SK-N-SH treated with all-trans-retinoic acid at 6 μM for 48 hours (cell line): ENCODE data around the gene SREBF1.

Source experiments
- ARNTL ChIP-seq: fragments of 450-650 bp; formaldehyde crosslinking; IDR thresholded peaks from 2 replicates; pipeline ENCODE4 v1.5.0; 2020; ENCODE audit warnings: low read depth, mild to moderate bottlenecking, moderate library complexity, borderline replicate concordance
- CREB5 ChIP-seq: fragments of 250-450 bp; sonication (Bioruptor Pico); IDR thresholded peaks from 2 replicates; pipeline ENCODE4 v1.5.1; 2020; ENCODE audit warnings: low read depth, mild to moderate bottlenecking, moderate library complexity
- CSRNP3 ChIP-seq: fragments of 250-450 bp; sonication (Bioruptor Pico); IDR thresholded peaks from 2 replicates; pipeline ENCODE4 v1.5.1; 2021; ENCODE audit warnings: mild to moderate bottlenecking, moderate library complexity
- ESRRG ChIP-seq: fragments of 250-450 bp; sonication (Bioruptor Pico); IDR thresholded peaks from 2 replicates; pipeline ENCODE4 v1.6.1; 2021; ENCODE audit warnings: mild to moderate bottlenecking
- ISL1 ChIP-seq: fragments of 250-450 bp; sonication (Bioruptor Pico); IDR thresholded peaks from 2 replicates; pipeline ENCODE4 v2.1.2; 2022; ENCODE audit warnings: mild to moderate bottlenecking, moderate library complexity
- PATZ1 ChIP-seq: fragments of 250-450 bp; sonication (Bioruptor Pico); IDR thresholded peaks from 2 replicates; pipeline ENCODE4 v1.8.0; 2020; ENCODE audit warnings: mild to moderate bottlenecking, moderate library complexity, borderline replicate concordance
- POU6F1 ChIP-seq: fragments of 250-450 bp; sonication (Bioruptor Pico); IDR thresholded peaks from 2 replicates; pipeline ENCODE4 v1.8.0; 2021; ENCODE audit warnings: low read depth, mild to moderate bottlenecking, moderate library complexity, borderline replicate concordance
- PPARA ChIP-seq: fragments of 250-450 bp; sonication (Bioruptor Pico); IDR thresholded peaks from 2 replicates; pipeline ENCODE4 v1.5.0; 2020; ENCODE audit warnings: mild to moderate bottlenecking, borderline replicate concordance
- SNAI2 ChIP-seq: fragments of 250-450 bp; sonication (Bioruptor Pico); IDR thresholded peaks from 2 replicates; pipeline ENCODE4 v1.5.0; 2020; ENCODE audit warnings: mild to moderate bottlenecking, moderate library complexity
- TSHZ2 ChIP-seq: fragments of 250-450 bp; sonication (Bioruptor Pico); IDR thresholded peaks from 2 replicates; pipeline ENCODE4 v1.5.0; 2020; ENCODE audit warnings: mild to moderate bottlenecking, moderate library complexity
- ZC3H10 ChIP-seq: fragments of 250-450 bp; sonication (Bioruptor Pico); IDR thresholded peaks from 2 replicates; pipeline ENCODE4 v1.5.1; 2021; ENCODE audit warnings: mild to moderate bottlenecking, moderate library complexity
- ZFP3 ChIP-seq: fragments of 250-450 bp; sonication (Bioruptor Pico); IDR thresholded peaks from 2 replicates; pipeline ENCODE4 v1.5.0; 2020; ENCODE audit warnings: mild to moderate bottlenecking, moderate library complexity
- ZFP30 ChIP-seq: fragments of 450-650 bp; formaldehyde crosslinking; IDR thresholded peaks from 2 replicates; pipeline ENCODE4 v1.5.0; 2022; ENCODE audit warnings: mild to moderate bottlenecking, moderate library complexity

- no peak for TF ChIP-seq CSRNP3 (CRISPR knock-in tag)
- no peak for TF ChIP-seq SNAI2
- no peak for TF ChIP-seq ARNTL (CRISPR knock-in tag)
- TF ChIP-seq PATZ1 (CRISPR knock-in tag) = no peak
- TF ChIP-seq PPARA (CRISPR knock-in tag) = no peak
- TF ChIP-seq ZFP30 (CRISPR knock-in tag) = no peak
- no peak for TF ChIP-seq CREB5 (CRISPR knock-in tag)
- no peak for TF ChIP-seq TSHZ2 (CRISPR knock-in tag)
- no peak for TF ChIP-seq POU6F1 (CRISPR knock-in tag)
- TF ChIP-seq ISL1 = no peak
- TF ChIP-seq ZFP3 = no peak
- TF ChIP-seq ESRRG (CRISPR knock-in tag) = no peak
- TF ChIP-seq ZC3H10 (CRISPR knock-in tag) = no peak
These were observed 38.7 kb downstream of the SREBF1 start for GRCh38 chr17:17798010-17798556.
